WI38 (cell line): Measurements from ENCODE around the gene SNED1.
A peak's percentile ranks its signal among the peaks of the same experiment; 100 is the strongest.

Experiments used
- H3K4me3 ChIP-seq: 2 replicates; pipeline ENCODE4 v1.5.1; 2011; ENCODE audit warnings: low read depth, mild to moderate bottlenecking, control low read depth, low read length
- CTCF ChIP-seq: IDR thresholded peaks from 2 replicates; pipeline ENCODE4 v1.5.1; 2012; ENCODE audit warnings: low read depth, mild to moderate bottlenecking, control low read depth, low read length

Gene SNED1

DNA sequence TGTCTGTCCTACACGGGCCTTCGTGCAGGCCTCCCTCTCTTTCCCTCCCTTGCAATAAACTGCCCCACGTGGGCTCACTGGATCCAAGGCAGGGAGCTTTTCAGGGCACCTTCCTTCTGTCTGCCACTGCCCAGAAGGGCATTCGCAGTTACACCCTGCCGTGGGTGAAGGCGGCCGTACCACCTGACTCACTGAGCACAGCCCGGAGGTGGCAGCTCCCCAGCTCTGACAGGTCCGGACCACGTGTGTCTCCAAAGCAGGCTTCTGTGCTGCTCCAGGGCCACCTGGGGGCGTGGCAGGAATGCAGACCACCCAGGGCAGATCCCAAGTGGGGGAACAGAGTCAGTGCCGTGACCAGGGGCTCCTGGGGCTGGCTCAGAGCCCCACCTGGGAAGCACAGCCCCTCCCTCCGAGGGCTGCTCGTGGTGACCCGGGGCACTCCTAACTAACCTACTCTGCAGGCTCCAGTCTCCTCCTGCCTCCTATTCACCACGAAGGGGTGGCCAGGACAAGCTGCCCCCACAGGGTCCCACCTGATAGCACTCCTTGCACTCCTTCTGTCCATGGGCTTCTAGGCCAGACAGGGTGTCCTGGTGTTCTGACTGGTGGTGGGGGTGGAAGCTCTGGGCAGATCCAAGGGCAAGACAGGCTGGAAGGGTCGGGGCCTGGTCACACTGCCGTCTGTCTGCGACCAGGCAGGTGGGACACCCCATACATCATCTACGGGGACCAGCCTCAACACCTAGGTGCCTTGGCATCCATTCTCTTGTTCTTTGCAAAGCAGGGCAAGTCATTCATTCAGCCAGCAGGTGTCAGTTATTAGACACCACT, 9.7 kb downstream of the SNED1 start:
- H3K4me3 ChIP-seq = no peak overlapping the region
- TF ChIP-seq CTCF = no peak

DNA sequence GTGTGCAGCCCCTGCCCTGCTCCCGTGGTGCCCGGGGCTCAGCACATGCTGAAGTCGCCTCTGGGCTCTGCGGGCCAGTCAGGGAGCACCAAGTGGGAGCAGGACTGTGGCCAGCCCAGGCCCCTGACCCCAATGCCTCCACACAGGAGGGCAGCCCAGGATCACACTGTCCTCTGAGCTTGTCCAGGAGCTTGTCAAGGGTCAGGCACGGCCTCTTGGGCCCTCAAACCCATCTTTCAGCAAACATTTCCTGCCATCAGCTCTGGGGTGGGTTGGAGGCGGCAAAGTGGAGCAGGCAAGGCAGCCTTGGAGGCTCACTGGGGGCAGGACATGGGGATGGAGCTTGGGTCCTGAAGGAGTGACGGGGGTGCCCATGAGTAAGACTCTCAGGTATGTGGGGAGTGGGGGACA, 10.3 kb downstream of the SNED1 start:
- TF ChIP-seq CTCF = no peak
- no peak overlapping the region for H3K4me3 ChIP-seq

DNA sequence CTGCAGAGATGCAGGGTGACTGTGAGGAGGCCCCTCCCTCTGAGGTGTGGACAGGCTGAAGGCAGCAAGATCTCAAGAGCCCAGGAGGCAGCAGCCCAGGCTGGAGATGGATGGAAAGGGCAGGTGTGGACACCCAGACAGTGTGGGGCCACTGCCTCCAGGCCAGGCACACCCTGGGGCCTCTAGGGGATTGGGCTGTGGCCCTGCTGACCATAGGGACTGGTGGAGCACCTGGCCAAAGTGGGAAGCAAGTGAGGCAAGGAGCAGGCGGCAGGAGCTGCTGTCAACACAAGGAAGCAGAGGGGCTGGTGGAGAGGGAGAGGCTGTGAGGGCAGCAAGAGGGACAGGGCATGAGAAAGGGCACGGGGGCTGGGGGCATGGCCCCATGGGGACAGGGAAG, 10.8 kb downstream of the SNED1 start:
- no peak for TF ChIP-seq CTCF
- H3K4me3 ChIP-seq = no peak overlapping the region

DNA sequence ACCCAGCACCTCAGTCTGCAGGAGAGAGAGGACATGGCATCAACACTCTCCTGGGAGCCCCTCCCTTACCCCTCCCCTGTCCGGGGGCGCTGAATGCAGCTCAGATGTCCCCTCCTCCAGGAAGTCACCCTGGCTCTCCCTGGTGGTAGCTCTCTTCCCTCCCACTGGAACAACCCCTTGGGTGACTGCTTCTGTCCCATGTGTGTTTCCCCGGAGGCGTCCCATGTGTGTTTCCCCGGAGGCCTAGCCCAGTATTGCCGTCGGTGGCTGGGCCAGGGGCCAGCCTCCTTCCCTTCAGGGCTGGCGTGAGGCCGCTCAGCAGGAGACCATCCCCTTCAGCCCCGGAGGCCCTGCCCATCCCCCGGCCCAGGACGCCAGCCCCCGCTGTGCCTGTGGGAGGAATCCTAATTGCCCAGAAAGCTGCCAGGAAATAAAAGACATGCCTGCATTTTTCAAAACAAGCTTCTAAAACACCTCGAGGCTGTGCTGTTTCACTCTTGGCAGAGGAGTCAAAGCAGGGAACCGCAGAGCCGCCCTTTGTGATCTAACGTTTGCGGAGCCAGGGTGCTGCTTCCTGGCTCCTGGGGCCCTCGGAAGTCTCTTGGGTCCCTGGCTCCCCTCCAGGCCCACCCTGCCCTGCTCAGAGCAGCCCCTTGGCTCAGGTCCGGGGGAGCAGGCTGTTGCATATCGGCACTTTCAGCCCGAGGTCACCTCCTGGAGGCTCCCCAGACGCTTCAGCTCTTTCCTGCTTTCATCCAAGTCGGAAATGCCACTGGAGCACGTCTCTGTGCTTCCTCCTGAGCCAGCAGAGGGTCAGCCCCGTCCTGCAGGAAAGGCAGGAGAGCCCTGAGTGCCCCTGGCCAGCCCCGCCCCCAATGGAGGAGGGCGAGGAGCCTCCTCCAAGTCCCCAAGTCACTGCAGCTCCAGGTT, 11.4 kb downstream of the SNED1 start:
- H3K4me3 ChIP-seq = 0 out of 2 replicates have a peak overlapping the region, but pooled peaks have one; percentile 10
- TF ChIP-seq CTCF = no peak

DNA sequence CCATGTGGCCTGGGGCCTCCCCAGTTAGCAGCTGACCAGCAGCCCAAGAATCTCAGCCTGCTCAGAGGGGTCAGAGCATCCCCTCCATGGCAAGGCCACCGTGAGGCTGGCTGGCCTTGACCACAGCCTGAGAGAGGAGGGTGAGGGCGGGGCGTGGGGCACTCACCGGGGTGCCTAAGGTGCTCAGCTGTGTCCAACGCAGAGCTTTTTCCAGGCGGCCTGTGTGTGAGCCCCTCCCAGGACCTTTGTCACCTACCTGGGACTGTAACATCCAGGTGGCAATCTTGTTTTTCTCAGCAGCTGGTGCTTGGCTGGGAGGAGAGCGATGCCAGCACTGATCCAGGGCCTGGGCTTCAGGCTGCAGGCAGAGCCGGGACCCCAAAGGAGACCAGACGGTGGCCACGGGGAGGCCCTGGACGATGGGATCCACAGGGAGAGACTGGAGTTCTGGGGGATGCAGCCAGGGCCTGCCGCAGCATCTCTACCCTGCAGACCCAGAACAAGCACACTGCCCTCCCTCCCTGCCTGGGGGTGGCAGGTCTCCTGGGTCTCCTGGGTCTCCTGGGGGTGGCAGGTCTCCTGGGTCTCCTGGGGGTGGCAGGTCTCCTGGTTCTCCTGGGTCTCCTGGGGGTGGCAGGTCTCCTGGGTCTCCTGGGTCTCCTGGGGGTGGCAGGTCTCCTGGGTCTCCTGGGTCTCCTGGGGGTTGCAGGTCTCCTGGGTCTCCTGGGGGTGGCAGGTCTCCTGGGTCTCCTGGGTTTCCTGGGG, 12.3 kb downstream of the SNED1 start:
- TF ChIP-seq CTCF = no peak
- H3K4me3 ChIP-seq = no peak overlapping the region

DNA sequence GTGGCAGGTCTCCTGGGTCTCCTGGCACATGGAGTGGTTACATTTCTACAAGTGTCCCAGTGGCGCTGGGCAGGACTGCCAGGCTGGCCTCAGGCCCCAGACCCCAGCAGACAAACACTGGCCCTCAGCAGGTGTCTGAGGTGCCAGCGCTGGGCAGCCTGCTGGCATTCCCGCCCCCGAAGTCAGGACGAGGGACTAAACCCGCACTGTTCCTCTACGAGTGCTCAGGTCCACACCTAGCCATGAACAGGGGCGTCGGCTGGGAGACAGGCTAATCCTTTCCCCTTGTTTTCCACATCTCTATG, 12.8 kb downstream of the SNED1 start:
- H3K4me3 ChIP-seq = no peak overlapping the region
- no peak for TF ChIP-seq CTCF
